NT2/D1 (cell line): ENCODE data around the gene PARM1.

ENCODE experiments used
- SUZ12 ChIP-seq: IDR thresholded peaks from 2 replicates; pipeline ENCODE4 v1.6.1; 2011; ENCODE audit not compliant: insufficient read length, insufficient read depth; ENCODE audit errors: extremely low read depth
- YY1 ChIP-seq: IDR thresholded peaks from 2 replicates; pipeline ENCODE4 v1.6.1; 2011; ENCODE audit not compliant: insufficient read length, insufficient read depth

- TF ChIP-seq YY1 (no peak), SUZ12 (no peak)
These were observed 166.4 kb downstream of the PARM1 start for GRCh38 chr4:75099321-75099720.
